SK-N-SH treated with all-trans-retinoic acid at 6 μM for 48 hours (cell line): ENCODE data around the gene RBM6.

Source experiments
- ATAC-seq: fragments of 200-7000 bp; cut with Tn5 transposase; 3 replicates; pipeline ENCODE4 v1.9.1; 2020; ENCODE audit warnings: mild to moderate bottlenecking, moderate library complexity
- ARNTL ChIP-seq: fragments of 450-650 bp; formaldehyde crosslinking; IDR thresholded peaks from 2 replicates; pipeline ENCODE4 v1.5.0; 2020; ENCODE audit warnings: low read depth, mild to moderate bottlenecking, moderate library complexity, borderline replicate concordance
- BACH2 ChIP-seq: fragments of 250-450 bp; sonication (Bioruptor Pico); IDR thresholded peaks from 2 replicates; pipeline ENCODE4 v1.9.0; 2021; ENCODE audit warnings: mild to moderate bottlenecking, borderline replicate concordance
- CSDC2 ChIP-seq: fragments of 250-450 bp; sonication (Bioruptor Pico); IDR thresholded peaks from 2 replicates; pipeline ENCODE4 v1.5.0; 2020; ENCODE audit warnings: mild to moderate bottlenecking, moderate library complexity
- ESRRG ChIP-seq: fragments of 250-450 bp; sonication (Bioruptor Pico); IDR thresholded peaks from 2 replicates; pipeline ENCODE4 v1.6.1; 2021; ENCODE audit warnings: mild to moderate bottlenecking
- GLIS3 ChIP-seq: fragments of 250-450 bp; sonication (Bioruptor Pico); IDR thresholded peaks from 2 replicates; pipeline ENCODE4 v1.5.0; 2020; ENCODE audit warnings: mild to moderate bottlenecking, moderate library complexity
- ISL1 ChIP-seq: fragments of 250-450 bp; sonication (Bioruptor Pico); IDR thresholded peaks from 2 replicates; pipeline ENCODE4 v2.1.2; 2022; ENCODE audit warnings: mild to moderate bottlenecking, moderate library complexity
- OSR1 ChIP-seq: fragments of 250-450 bp; sonication (Bioruptor Pico); IDR thresholded peaks from 2 replicates; pipeline ENCODE4 v1.8.0; 2022; ENCODE audit warnings: moderate library complexity, mild to moderate bottlenecking, inconsistent platforms
- PPARA ChIP-seq: fragments of 250-450 bp; sonication (Bioruptor Pico); IDR thresholded peaks from 2 replicates; pipeline ENCODE4 v1.5.0; 2020; ENCODE audit warnings: mild to moderate bottlenecking, borderline replicate concordance
- RARB ChIP-seq: fragments of 250-450 bp; sonication (Bioruptor Pico); IDR thresholded peaks from 2 replicates; pipeline ENCODE4 v1.8.0; 2021; ENCODE audit warnings: mild to moderate bottlenecking, moderate library complexity
- SNAI2 ChIP-seq: fragments of 250-450 bp; sonication (Bioruptor Pico); IDR thresholded peaks from 2 replicates; pipeline ENCODE4 v1.5.0; 2020; ENCODE audit warnings: mild to moderate bottlenecking, moderate library complexity
- TCF4 ChIP-seq: fragments of 250-450 bp; sonication (Bioruptor Pico); IDR thresholded peaks from 2 replicates; pipeline ENCODE4 v1.8.0; 2021; ENCODE audit warnings: mild to moderate bottlenecking, moderate library complexity, borderline replicate concordance
- TOX ChIP-seq: fragments of 250-450 bp; sonication (Bioruptor Pico); IDR thresholded peaks from 2 replicates; pipeline ENCODE4 v1.8.0; 2021; ENCODE audit warnings: mild to moderate bottlenecking, moderate library complexity, borderline replicate concordance
- ZC3H10 ChIP-seq: fragments of 250-450 bp; sonication (Bioruptor Pico); IDR thresholded peaks from 2 replicates; pipeline ENCODE4 v1.5.1; 2021; ENCODE audit warnings: mild to moderate bottlenecking, moderate library complexity
- ZFP3 ChIP-seq: fragments of 250-450 bp; sonication (Bioruptor Pico); IDR thresholded peaks from 2 replicates; pipeline ENCODE4 v1.5.0; 2020; ENCODE audit warnings: mild to moderate bottlenecking, moderate library complexity
- ZFP30 ChIP-seq: fragments of 450-650 bp; formaldehyde crosslinking; IDR thresholded peaks from 2 replicates; pipeline ENCODE4 v1.5.0; 2022; ENCODE audit warnings: mild to moderate bottlenecking, moderate library complexity
- ZNF565 ChIP-seq: fragments of 450-650 bp; formaldehyde crosslinking; conservative IDR thresholded peaks from 2 replicates; pipeline ENCODE4 v1.5.0; 2020; ENCODE audit warnings: low read depth, mild to moderate bottlenecking, moderate library complexity
- ZNF70 ChIP-seq: fragments of 450-650 bp; formaldehyde crosslinking; IDR thresholded peaks from 2 replicates; pipeline ENCODE4 v1.5.0; 2020; ENCODE audit warnings: mild to moderate bottlenecking, moderate library complexity
- ZNF8 ChIP-seq: fragments of 450-650 bp; formaldehyde crosslinking; IDR thresholded peaks from 2 replicates; pipeline ENCODE4 v1.5.0; 2020; ENCODE audit warnings: mild to moderate bottlenecking, moderate library complexity
- TF ChIP-seq, protein P1 (sequence below): fragments of 250-450 bp; sonication (Bioruptor Pico); IDR thresholded peaks from 2 replicates; pipeline ENCODE4 v1.8.0; 2021; ENCODE audit warnings: low read depth, mild to moderate bottlenecking, moderate library complexity, borderline replicate concordance
- TF ChIP-seq, protein P2 (sequence below): fragments of 250-450 bp; sonication (Bioruptor Pico); IDR thresholded peaks from 2 replicates; pipeline ENCODE4 v1.8.0; 2020; ENCODE audit warnings: mild to moderate bottlenecking, moderate library complexity, borderline replicate concordance
- TF ChIP-seq, protein P3 (sequence below): fragments of 250-450 bp; sonication (Bioruptor Pico); IDR thresholded peaks from 2 replicates; pipeline ENCODE4 v1.5.1; 2021; ENCODE audit warnings: mild to moderate bottlenecking, moderate library complexity
- TF ChIP-seq, protein P4 (sequence below): fragments of 250-450 bp; sonication (Bioruptor Pico); IDR thresholded peaks from 2 replicates; pipeline ENCODE4 v1.5.0; 2020; ENCODE audit warnings: mild to moderate bottlenecking, moderate library complexity
- TF ChIP-seq, protein P5 (sequence below): fragments of 250-450 bp; sonication (Bioruptor Pico); IDR thresholded peaks from 2 replicates; pipeline ENCODE4 v1.5.1; 2020; ENCODE audit warnings: low read depth, mild to moderate bottlenecking, moderate library complexity

The RBM6 gene

DNA sequence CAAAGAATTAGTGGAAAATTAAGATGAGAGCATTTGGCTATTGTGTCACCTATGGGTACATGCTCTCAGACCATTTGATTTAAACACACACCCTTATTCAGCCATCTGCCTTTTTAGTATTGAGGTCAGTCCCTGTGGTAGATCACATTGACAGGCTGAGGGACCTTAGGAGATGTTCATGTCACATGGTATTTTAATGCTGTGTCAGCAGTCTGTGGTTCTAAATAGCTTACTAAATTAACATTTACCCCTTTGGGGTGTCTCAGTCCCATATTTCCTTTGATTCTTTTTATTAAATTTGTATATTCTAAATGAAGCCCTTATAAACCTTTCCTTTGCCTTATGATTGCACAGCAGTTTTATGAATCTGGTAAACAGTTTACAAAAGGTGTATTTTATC is 151.0 kb downstream of the RBM6 start:
- TF ChIP-seq ESRRG (CRISPR knock-in tag) = no peak
- TF ChIP-seq, protein P1, sequence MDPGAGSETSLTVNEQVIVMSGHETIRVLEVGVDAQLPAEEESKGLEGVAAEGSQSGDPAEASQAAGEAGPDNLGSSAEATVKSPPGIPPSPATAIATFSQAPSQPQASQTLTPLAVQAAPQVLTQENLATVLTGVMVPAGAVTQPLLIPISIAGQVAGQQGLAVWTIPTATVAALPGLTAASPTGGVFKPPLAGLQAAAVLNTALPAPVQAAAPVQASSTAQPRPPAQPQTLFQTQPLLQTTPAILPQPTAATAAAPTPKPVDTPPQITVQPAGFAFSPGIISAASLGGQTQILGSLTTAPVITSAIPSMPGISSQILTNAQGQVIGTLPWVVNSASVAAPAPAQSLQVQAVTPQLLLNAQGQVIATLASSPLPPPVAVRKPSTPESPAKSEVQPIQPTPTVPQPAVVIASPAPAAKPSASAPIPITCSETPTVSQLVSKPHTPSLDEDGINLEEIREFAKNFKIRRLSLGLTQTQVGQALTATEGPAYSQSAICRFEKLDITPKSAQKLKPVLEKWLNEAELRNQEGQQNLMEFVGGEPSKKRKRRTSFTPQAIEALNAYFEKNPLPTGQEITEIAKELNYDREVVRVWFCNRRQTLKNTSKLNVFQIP (CRISPR knock-in tag) = no peak
- no peak for TF ChIP-seq SNAI2 (CRISPR knock-in tag)
- TF ChIP-seq TOX (CRISPR knock-in tag) = no peak
- TF ChIP-seq ZNF8 = no peak
- no peak for TF ChIP-seq ZFP30
- no peak for TF ChIP-seq ZFP3 (CRISPR knock-in tag)
- TF ChIP-seq ZC3H10 (CRISPR knock-in tag) = no peak
- TF ChIP-seq, protein P2, sequence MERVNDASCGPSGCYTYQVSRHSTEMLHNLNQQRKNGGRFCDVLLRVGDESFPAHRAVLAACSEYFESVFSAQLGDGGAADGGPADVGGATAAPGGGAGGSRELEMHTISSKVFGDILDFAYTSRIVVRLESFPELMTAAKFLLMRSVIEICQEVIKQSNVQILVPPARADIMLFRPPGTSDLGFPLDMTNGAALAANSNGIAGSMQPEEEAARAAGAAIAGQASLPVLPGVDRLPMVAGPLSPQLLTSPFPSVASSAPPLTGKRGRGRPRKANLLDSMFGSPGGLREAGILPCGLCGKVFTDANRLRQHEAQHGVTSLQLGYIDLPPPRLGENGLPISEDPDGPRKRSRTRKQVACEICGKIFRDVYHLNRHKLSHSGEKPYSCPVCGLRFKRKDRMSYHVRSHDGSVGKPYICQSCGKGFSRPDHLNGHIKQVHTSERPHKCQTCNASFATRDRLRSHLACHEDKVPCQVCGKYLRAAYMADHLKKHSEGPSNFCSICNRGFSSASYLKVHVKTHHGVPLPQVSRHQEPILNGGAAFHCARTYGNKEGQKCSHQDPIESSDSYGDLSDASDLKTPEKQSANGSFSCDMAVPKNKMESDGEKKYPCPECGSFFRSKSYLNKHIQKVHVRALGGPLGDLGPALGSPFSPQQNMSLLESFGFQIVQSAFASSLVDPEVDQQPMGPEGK (CRISPR knock-in tag) = no peak
- no peak for TF ChIP-seq ISL1
- TF ChIP-seq BACH2 (CRISPR knock-in tag) = no peak
- TF ChIP-seq RARB (CRISPR knock-in tag) = no peak
- TF ChIP-seq ZNF70 = no peak
- TF ChIP-seq ZNF565 = no peak
- TF ChIP-seq, protein P3, sequence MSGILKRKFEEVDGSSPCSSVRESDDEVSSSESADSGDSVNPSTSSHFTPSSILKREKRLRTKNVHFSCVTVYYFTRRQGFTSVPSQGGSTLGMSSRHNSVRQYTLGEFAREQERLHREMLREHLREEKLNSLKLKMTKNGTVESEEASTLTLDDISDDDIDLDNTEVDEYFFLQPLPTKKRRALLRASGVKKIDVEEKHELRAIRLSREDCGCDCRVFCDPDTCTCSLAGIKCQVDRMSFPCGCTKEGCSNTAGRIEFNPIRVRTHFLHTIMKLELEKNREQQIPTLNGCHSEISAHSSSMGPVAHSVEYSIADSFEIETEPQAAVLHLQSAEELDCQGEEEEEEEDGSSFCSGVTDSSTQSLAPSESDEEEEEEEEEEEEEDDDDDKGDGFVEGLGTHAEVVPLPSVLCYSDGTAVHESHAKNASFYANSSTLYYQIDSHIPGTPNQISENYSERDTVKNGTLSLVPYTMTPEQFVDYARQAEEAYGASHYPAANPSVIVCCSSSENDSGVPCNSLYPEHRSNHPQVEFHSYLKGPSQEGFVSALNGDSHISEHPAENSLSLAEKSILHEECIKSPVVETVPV (CRISPR knock-in tag) = no peak
- no peak for TF ChIP-seq GLIS3 (CRISPR knock-in tag)
- TF ChIP-seq, protein P4, sequence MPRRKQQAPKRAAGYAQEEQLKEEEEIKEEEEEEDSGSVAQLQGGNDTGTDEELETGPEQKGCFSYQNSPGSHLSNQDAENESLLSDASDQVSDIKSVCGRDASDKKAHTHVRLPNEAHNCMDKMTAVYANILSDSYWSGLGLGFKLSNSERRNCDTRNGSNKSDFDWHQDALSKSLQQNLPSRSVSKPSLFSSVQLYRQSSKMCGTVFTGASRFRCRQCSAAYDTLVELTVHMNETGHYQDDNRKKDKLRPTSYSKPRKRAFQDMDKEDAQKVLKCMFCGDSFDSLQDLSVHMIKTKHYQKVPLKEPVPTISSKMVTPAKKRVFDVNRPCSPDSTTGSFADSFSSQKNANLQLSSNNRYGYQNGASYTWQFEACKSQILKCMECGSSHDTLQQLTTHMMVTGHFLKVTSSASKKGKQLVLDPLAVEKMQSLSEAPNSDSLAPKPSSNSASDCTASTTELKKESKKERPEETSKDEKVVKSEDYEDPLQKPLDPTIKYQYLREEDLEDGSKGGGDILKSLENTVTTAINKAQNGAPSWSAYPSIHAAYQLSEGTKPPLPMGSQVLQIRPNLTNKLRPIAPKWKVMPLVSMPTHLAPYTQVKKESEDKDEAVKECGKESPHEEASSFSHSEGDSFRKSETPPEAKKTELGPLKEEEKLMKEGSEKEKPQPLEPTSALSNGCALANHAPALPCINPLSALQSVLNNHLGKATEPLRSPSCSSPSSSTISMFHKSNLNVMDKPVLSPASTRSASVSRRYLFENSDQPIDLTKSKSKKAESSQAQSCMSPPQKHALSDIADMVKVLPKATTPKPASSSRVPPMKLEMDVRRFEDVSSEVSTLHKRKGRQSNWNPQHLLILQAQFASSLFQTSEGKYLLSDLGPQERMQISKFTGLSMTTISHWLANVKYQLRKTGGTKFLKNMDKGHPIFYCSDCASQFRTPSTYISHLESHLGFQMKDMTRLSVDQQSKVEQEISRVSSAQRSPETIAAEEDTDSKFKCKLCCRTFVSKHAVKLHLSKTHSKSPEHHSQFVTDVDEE (CRISPR knock-in tag) = no peak
- TF ChIP-seq, protein P5, sequence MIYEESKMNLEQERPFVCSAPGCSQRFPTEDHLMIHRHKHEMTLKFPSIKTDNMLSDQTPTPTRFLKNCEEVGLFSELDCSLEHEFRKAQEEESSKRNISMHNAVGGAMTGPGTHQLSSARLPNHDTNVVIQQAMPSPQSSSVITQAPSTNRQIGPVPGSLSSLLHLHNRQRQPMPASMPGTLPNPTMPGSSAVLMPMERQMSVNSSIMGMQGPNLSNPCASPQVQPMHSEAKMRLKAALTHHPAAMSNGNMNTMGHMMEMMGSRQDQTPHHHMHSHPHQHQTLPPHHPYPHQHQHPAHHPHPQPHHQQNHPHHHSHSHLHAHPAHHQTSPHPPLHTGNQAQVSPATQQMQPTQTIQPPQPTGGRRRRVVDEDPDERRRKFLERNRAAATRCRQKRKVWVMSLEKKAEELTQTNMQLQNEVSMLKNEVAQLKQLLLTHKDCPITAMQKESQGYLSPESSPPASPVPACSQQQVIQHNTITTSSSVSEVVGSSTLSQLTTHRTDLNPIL (CRISPR knock-in tag) = no peak
- no peak for TF ChIP-seq PPARA
- no peak for TF ChIP-seq CSDC2 (CRISPR knock-in tag)
- ATAC-seq = no peak

GRCh38 chr3:50095352-50095998 is 155.5 kb downstream of the RBM6 start:
- no peak for ATAC-seq
- TF ChIP-seq, protein P3 (CRISPR knock-in tag) = no peak
- TF ChIP-seq ZFP3 (CRISPR knock-in tag) (no peak), ARNTL (CRISPR knock-in tag) (no peak), ZFP30 (no peak), OSR1 (CRISPR knock-in tag) (no peak), ESRRG (CRISPR knock-in tag) (no peak), ZNF565 (no peak), SNAI2 (CRISPR knock-in tag) (no peak), TOX (CRISPR knock-in tag) (no peak), TCF4 (CRISPR knock-in tag) (no peak), ZNF8 (no peak), BACH2 (CRISPR knock-in tag) (no peak), ISL1 (no peak), GLIS3 (CRISPR knock-in tag) (no peak), ZNF70 (no peak), ZC3H10 (CRISPR knock-in tag) (no peak)
- TF ChIP-seq, protein P1 (CRISPR knock-in tag) = no peak
- TF ChIP-seq, protein P2 (CRISPR knock-in tag) = no peak
